WTC11 (cell line): ENCODE measurements around the gene CLPSL1. TPM values are rescaled to one million over a fixed set of nuclear protein-coding genes. Genes with fewer than 3 reads are reported as not detected.

Source experiments
- ATAC-seq: fragments of 200-7000 bp; cut with Tn5 transposase; 2 replicates; pipeline ENCODE4 v1.10.0; 2021; ENCODE audit warnings: mild to moderate bottlenecking, moderate library complexity
- CTCF ChIA-PET: fragments of 300-600 bp; sonication (Branson Sonifier 250); formaldehyde crosslinking; loops from one replicate; lab custom pipeline; 2021; ENCODE audit warnings: antibody characterized with exemption; lab: Charles Lee
- POLR2A ChIA-PET: fragments of 350-600 bp; sonication (Branson Sonifier 250); formaldehyde crosslinking; loops from one replicate; lab custom pipeline; 2021; ENCODE audit warnings: antibody characterized with exemption; lab: Charles Lee
- DNase-seq: peaks from one replicate; pipeline ENCODE4 v3.0.0; 2021; ENCODE audit warnings: low spot score
- H3K27ac Mint-ChIP-seq: 2 replicates; pipeline ENCODE4 v1.8.0; 2021; ENCODE audit warnings: mixed read lengths
- H3K27me3 Mint-ChIP-seq: 2 replicates; pipeline ENCODE4 v1.8.0; 2021; ENCODE audit warnings: low read depth, mild to moderate bottlenecking, moderate library complexity, mixed read lengths
- H3K36me3 Mint-ChIP-seq: 2 replicates; pipeline ENCODE4 v1.8.0; 2021; ENCODE audit warnings: mixed read lengths
- H3K4me1 Mint-ChIP-seq: 2 replicates; pipeline ENCODE4 v1.8.0; 2022; ENCODE audit warnings: mixed read lengths
- H3K4me3 Mint-ChIP-seq: 2 replicates; pipeline ENCODE4 v1.8.0; 2021; ENCODE audit warnings: mild to moderate bottlenecking, moderate library complexity, mixed read lengths
- H3K9me3 Mint-ChIP-seq: 2 replicates; pipeline ENCODE4 v1.8.0; 2021; ENCODE audit warnings: mixed read lengths
- CREB1 ChIP-seq: sonication (generic); formaldehyde crosslinking; IDR thresholded peaks from 2 replicates; pipeline ENCODE4 v1.8.0; 2023; ENCODE audit warnings: mild to moderate bottlenecking, missing genetic modification reagents
- IRF2 ChIP-seq: sonication (generic); formaldehyde crosslinking; IDR thresholded peaks from 2 replicates; pipeline ENCODE4 v1.8.0; 2022; ENCODE audit warnings: low read depth, missing genetic modification reagents, borderline replicate concordance
- NFYB ChIP-seq: sonication (generic); formaldehyde crosslinking; conservative IDR thresholded peaks from 2 replicates; pipeline ENCODE4 v1.8.0; 2022; ENCODE audit warnings: low read depth, missing genetic modification reagents
- NR3C1 ChIP-seq: sonication (generic); formaldehyde crosslinking; conservative IDR thresholded peaks from 2 replicates; pipeline ENCODE4 v1.8.1; 2023; ENCODE audit warnings: low read depth, mild to moderate bottlenecking, missing genetic modification reagents
- OVOL2 ChIP-seq: fragments of 250-450 bp; sonication (Bioruptor Pico); IDR thresholded peaks from 2 replicates; pipeline ENCODE4 v1.9.0; 2021; ENCODE audit warnings: mild to moderate bottlenecking, borderline replicate concordance
- RORB ChIP-seq: fragments of 250-450 bp; sonication (Bioruptor Pico); IDR thresholded peaks from 2 replicates; pipeline ENCODE4 v1.9.0; 2021; ENCODE audit warnings: mild to moderate bottlenecking
- SMAD3 ChIP-seq: sonication (generic); formaldehyde crosslinking; IDR thresholded peaks from 2 replicates; pipeline ENCODE4 v1.8.0; 2022; ENCODE audit warnings: missing genetic modification reagents, mild to moderate bottlenecking, borderline replicate concordance
- SOX15 ChIP-seq: fragments of 250-450 bp; sonication (Bioruptor Pico); IDR thresholded peaks from 2 replicates; pipeline ENCODE4 v1.9.0; 2021; ENCODE audit warnings: mild to moderate bottlenecking
- STAT6 ChIP-seq: sonication (generic); formaldehyde crosslinking; conservative IDR thresholded peaks from 2 replicates; pipeline ENCODE4 v1.8.1; 2023; ENCODE audit warnings: mild to moderate bottlenecking, low read depth, missing genetic modification reagents, moderate library complexity
- TCF7 ChIP-seq: sonication (generic); formaldehyde crosslinking; IDR thresholded peaks from 2 replicates; pipeline ENCODE4 v1.8.0; 2022; ENCODE audit warnings: mild to moderate bottlenecking, low read depth, missing genetic modification reagents, moderate library complexity
- ZBTB21 ChIP-seq: sonication (generic); formaldehyde crosslinking; IDR thresholded peaks from 2 replicates; pipeline ENCODE4 v1.8.1; 2023; ENCODE audit warnings: mild to moderate bottlenecking, missing genetic modification reagents, borderline replicate concordance
- ZNF121 ChIP-seq: sonication (generic); formaldehyde crosslinking; IDR thresholded peaks from 2 replicates; pipeline ENCODE4 v1.8.0; 2023; ENCODE audit warnings: missing genetic modification reagents
- ZNF281 ChIP-seq: sonication (generic); formaldehyde crosslinking; IDR thresholded peaks from 2 replicates; pipeline ENCODE4 v1.8.0; 2023; ENCODE audit warnings: mild to moderate bottlenecking, missing genetic modification reagents
- ZNF512 ChIP-seq: sonication (generic); formaldehyde crosslinking; IDR thresholded peaks from 2 replicates; pipeline ENCODE4 v1.8.1; 2022; ENCODE audit warnings: missing genetic modification reagents, borderline replicate concordance
- total RNA-seq: library from RNA; stranded (reverse); gene quantifications from 3 replicates; pipeline ENCODE4 v1.2.3, GENCODE V29; 2021
- TF ChIP-seq, protein P1 (sequence below): sonication (generic); formaldehyde crosslinking; IDR thresholded peaks from 2 replicates; pipeline ENCODE4 v1.8.1; 2023; ENCODE audit warnings: mild to moderate bottlenecking, missing genetic modification reagents
- TF ChIP-seq, protein P2 (sequence below): sonication (generic); formaldehyde crosslinking; IDR thresholded peaks from 2 replicates; pipeline ENCODE4 v1.8.1; 2023; ENCODE audit warnings: mild to moderate bottlenecking, moderate library complexity, missing genetic modification reagents
- TF ChIP-seq, protein P3 (sequence below): fragments of 250-450 bp; sonication (Bioruptor Pico); IDR thresholded peaks from 2 replicates; pipeline ENCODE4 v1.9.0; 2021; ENCODE audit warnings: mild to moderate bottlenecking
- TF ChIP-seq, protein P4 (sequence below): fragments of 250-450 bp; sonication (Bioruptor Pico); IDR thresholded peaks from 2 replicates; pipeline ENCODE4 v1.9.0; 2021; ENCODE audit warnings: mild to moderate bottlenecking
- TF ChIP-seq, protein P5 (sequence below): sonication (generic); formaldehyde crosslinking; IDR thresholded peaks from 2 replicates; pipeline ENCODE4 v1.8.1; 2022; ENCODE audit warnings: mild to moderate bottlenecking, moderate library complexity, missing genetic modification reagents

The CLPSL1 gene
- total RNA-seq, 1 experiment from 2014 or later = 0.42 TPM

GRCh38 chr6:35831257-35832007, 50.6 kb downstream of the CLPSL1 start:
- H3K27ac Mint-ChIP-seq = no peak overlapping the region; the same call in 1 of the 2 replicates
- POLR2A ChIA-PET = no interaction called here
- no peak; the same call in 1 of the 2 replicates for ATAC-seq
- no peaks in the 10 kb centered on the region for H3K27me3 Mint-ChIP-seq
- TF ChIP-seq ZNF121 (peak; percentile 24; the same call in 1 of the 2 replicates), ZBTB21 (CRISPR knock-in tag) (no peak), CREB1 (no peak)
- TF ChIP-seq, protein P1, sequence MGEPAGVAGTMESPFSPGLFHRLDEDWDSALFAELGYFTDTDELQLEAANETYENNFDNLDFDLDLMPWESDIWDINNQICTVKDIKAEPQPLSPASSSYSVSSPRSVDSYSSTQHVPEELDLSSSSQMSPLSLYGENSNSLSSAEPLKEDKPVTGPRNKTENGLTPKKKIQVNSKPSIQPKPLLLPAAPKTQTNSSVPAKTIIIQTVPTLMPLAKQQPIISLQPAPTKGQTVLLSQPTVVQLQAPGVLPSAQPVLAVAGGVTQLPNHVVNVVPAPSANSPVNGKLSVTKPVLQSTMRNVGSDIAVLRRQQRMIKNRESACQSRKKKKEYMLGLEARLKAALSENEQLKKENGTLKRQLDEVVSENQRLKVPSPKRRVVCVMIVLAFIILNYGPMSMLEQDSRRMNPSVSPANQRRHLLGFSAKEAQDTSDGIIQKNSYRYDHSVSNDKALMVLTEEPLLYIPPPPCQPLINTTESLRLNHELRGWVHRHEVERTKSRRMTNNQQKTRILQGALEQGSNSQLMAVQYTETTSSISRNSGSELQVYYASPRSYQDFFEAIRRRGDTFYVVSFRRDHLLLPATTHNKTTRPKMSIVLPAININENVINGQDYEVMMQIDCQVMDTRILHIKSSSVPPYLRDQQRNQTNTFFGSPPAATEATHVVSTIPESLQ (CRISPR knock-in tag) = no peak
- TF ChIP-seq, protein P2, sequence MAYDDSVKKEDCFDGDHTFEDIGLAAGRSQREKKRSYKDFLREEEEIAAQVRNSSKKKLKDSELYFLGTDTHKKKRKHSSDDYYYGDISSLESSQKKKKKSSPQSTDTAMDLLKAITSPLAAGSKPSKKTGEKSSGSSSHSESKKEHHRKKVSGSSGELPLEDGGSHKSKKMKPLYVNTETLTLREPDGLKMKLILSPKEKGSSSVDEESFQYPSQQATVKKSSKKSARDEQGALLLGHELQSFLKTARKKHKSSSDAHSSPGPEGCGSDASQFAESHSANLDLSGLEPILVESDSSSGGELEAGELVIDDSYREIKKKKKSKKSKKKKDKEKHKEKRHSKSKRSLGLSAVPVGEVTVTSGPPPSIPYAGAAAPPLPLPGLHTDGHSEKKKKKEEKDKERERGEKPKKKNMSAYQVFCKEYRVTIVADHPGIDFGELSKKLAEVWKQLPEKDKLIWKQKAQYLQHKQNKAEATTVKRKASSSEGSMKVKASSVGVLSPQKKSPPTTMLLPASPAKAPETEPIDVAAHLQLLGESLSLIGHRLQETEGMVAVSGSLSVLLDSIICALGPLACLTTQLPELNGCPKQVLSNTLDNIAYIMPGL (CRISPR knock-in tag) = no peak
- TF ChIP-seq, all 79 proteins: peak for 1
- Mint-ChIP-seq H3K4me1 (no peaks in the 10 kb centered on the region), H3K4me3 (no peak overlapping the region), H3K9me3 (peaks cover 5% of the 10 kb centered on the region; the same call in 1 of the 2 replicates), H3K36me3 (peaks cover 22% of the 10 kb centered on the region)
- no peak for DNase-seq
- CTCF ChIA-PET = no interaction called here

GRCh38 chr6:35833536-35833935, 52.7 kb downstream of the CLPSL1 start:
- no peak for DNase-seq
- peaks cover 5% of the 10 kb centered on the region; the same call in 1 of the 2 replicates for H3K9me3 Mint-ChIP-seq
- H3K36me3 Mint-ChIP-seq = peaks cover 38% of the 10 kb centered on the region
- ChIA-PET POLR2A (no interaction called here), CTCF (no interaction called here)
- H3K4me3 Mint-ChIP-seq = no peak overlapping the region
- no peaks in the 10 kb centered on the region for H3K27me3 Mint-ChIP-seq
- H3K27ac Mint-ChIP-seq = no peak overlapping the region
- ATAC-seq = no peak
- H3K4me1 Mint-ChIP-seq = no peaks in the 10 kb centered on the region
- TF ChIP-seq ZNF512 (CRISPR knock-in tag) = no peak
- no peak for TF ChIP-seq NFYB (CRISPR knock-in tag)
- TF ChIP-seq SMAD3 (CRISPR knock-in tag) = no peak
- no peak for TF ChIP-seq NR3C1 (CRISPR knock-in tag)
- TF ChIP-seq RORB (CRISPR knock-in tag) = no peak
- TF ChIP-seq, protein P3, sequence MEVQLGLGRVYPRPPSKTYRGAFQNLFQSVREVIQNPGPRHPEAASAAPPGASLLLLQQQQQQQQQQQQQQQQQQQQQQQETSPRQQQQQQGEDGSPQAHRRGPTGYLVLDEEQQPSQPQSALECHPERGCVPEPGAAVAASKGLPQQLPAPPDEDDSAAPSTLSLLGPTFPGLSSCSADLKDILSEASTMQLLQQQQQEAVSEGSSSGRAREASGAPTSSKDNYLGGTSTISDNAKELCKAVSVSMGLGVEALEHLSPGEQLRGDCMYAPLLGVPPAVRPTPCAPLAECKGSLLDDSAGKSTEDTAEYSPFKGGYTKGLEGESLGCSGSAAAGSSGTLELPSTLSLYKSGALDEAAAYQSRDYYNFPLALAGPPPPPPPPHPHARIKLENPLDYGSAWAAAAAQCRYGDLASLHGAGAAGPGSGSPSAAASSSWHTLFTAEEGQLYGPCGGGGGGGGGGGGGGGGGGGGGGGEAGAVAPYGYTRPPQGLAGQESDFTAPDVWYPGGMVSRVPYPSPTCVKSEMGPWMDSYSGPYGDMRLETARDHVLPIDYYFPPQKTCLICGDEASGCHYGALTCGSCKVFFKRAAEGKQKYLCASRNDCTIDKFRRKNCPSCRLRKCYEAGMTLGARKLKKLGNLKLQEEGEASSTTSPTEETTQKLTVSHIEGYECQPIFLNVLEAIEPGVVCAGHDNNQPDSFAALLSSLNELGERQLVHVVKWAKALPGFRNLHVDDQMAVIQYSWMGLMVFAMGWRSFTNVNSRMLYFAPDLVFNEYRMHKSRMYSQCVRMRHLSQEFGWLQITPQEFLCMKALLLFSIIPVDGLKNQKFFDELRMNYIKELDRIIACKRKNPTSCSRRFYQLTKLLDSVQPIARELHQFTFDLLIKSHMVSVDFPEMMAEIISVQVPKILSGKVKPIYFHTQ (CRISPR knock-in tag) = no peak
- no peak for TF ChIP-seq STAT6 (CRISPR knock-in tag)
- no peak for TF ChIP-seq IRF2 (CRISPR knock-in tag)
- TF ChIP-seq ZNF281 (CRISPR knock-in tag) = no peak
- TF ChIP-seq TCF7 (CRISPR knock-in tag) = no peak
- TF ChIP-seq OVOL2 (CRISPR knock-in tag) = no peak
- no peak for TF ChIP-seq SOX15 (CRISPR knock-in tag)
- TF ChIP-seq, protein P4, sequence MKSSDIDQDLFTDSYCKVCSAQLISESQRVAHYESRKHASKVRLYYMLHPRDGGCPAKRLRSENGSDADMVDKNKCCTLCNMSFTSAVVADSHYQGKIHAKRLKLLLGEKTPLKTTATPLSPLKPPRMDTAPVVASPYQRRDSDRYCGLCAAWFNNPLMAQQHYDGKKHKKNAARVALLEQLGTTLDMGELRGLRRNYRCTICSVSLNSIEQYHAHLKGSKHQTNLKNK = no peak
- TF ChIP-seq, protein P5, sequence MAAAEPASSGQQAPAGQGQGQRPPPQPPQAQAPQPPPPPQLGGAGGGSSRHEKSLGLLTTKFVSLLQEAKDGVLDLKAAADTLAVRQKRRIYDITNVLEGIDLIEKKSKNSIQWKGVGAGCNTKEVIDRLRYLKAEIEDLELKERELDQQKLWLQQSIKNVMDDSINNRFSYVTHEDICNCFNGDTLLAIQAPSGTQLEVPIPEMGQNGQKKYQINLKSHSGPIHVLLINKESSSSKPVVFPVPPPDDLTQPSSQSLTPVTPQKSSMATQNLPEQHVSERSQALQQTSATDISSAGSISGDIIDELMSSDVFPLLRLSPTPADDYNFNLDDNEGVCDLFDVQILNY = no peak
